HG03103 (cell line): ENCODE measurements around the gene CATSPER3.
"Not testable (repeated sequence)": the region's sequence is repeated elsewhere in the genome, so short reads cannot be mapped to it uniquely, and the experiment has no call there.

Source experiments
- ATAC-seq: cut with Tn5 transposase; IDR thresholded peaks from one replicate; pipeline ENCODE4 v1.9.1; 2021; ENCODE audit warnings: low read depth; ENCODE audit not compliant: unreplicated experiment

CATSPER3 gene

DNA sequence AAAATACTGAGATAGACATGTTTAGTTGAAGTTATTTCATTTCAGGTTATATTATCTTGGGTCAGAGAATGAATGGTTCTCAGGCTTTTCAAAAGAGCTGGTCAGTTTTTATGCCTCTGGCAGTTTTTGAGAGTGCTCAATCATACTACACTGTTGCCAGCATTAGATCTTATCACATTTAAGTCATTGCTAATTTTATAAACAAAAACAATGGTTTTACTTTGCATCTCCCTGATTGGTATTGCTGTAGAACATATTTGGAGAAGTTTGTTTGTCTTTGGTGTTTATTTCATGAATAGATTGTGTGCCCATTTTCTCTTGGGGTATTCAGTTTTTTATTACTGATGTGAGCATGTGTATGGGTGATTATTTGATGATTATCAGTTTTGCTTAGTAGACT, 1.5 kb downstream of the CATSPER3 start:
- no peak for ATAC-seq

DNA sequence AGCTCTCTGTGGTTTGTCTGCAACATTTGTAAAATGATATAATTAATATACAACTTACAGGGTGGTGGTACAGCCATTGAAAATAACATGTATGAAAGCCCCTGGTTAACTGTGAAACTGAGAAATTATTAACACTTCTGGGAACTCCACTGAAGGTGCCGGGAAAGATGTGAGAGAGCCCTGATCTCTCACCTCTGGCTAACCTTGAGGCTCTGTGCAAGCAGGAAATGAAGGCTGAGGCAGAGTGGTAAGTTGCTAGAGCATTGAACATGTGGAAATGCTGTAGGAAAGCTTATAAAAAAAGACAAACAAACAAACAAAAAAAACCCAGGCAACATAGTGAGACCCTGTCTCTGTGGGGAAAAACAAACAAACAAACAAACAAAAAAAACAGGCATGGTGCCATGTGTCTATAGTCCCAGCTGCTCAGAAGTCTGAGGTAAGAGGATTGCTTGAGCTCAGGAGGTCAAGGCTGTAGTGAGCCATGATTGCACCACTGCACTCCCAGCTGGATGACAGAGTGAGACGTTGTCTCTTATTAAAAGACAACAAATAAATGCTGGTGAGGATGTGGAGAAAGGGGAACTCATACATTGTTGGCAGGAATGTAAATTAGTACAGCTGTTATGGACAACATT, 7.5 kb downstream of the CATSPER3 start:
- ATAC-seq: no peak

DNA sequence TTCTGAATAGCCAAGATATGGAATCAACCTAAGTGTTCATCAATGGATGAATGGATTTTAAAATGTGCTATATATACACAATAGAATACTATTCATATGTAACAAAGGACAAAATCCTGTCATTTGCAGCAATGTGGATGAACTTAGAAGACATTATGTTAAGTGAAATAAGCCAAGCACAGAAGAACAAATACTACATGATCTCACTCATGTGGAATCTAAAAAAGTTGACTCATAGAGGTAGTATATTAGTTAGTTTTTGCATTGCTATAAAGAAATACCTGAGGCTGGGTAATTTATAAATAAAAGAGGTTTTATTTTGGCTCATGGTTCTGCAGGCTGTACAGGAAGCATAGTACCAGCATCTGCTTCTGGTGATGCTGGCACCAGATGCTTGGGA, 8.1 kb downstream of the CATSPER3 start:
- no peak for ATAC-seq

DNA sequence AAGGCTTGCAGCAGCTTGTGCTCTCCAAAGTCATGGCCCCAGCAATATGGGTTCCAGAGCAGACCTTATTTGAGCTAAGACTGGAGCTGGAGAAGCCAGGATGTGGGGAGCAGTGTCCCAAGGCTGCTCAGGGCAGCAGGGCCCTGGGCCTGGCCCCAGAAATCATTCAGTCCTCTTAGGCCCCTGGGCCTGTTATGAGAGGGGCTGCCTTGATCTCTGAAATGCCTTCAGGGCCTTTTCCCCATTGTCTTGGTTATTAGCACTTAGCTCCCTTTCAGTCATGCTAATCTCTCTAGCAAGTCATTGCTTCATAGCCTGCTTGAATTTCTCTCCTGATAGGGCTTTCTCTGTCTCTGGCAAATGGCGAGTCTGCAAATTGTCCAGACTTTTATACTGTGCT, 9.1 kb downstream of the CATSPER3 start:
- no peak for ATAC-seq

DNA sequence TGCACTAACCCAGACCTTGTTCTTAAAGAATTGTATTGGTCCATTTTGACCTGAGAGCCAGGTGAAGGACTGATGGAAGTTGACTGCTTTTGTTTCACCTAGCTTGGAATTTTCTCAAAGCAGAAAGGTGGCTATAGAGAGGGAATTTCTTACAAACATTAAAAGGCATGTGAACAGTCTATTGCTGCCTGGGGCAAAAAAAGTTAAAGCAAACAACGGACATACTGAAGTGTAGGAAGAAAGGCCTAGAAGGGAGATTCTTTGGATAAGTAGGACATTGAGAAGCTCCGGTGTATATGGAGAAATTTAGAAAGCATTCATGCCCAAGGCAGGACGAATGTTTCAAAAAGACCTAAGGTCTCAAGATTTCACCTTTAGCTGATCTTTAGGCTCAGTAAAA, 11.7 kb downstream of the CATSPER3 start:
- ATAC-seq: no peak

DNA sequence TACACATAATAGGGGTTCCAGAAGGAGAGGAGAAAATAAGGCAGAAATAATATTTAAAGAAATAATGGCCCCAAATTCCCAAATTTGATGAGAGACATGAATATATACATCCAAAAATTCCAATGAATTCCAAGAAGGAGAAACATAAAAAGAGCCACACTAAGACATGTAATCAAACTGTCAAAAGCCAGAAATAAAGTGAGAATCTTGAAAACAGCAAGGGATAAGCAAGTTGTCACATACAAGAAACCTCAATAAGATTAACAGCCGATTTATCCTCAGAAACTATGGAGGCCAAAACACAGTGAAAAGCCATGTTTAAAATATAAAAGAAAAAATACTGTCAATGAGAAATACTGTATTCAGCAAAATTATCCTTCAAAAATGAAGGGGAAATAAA, 14.5 kb downstream of the CATSPER3 start:
- ATAC-seq: no peak

DNA sequence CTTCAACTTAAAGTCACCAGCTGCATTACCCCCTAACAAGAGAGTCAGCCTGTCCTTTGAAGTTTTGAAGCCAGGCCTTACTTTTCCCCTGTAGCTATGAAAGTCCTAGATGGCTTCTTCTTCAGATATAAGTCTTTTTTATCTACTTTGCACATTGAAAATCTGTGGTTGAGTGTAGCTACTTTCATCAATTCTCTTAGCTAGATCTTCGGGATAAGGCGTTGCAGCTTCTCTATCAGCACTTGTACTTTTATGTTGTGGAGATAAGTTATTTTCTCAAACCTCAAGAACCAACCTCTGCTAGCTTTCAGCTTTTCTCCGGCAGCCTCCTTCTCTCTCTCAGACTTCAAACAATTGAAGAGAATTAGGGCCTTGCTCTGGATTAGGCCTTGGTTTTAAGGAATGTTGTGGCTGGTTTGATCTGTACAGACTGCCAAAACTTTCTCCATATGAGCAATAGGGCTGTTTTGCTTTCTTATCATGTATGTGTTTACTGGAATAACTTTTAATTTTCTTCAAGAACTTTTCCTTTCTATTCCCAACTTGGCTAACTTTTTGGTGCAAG, 21.6 kb downstream of the CATSPER3 start:
- no peak for ATAC-seq

DNA sequence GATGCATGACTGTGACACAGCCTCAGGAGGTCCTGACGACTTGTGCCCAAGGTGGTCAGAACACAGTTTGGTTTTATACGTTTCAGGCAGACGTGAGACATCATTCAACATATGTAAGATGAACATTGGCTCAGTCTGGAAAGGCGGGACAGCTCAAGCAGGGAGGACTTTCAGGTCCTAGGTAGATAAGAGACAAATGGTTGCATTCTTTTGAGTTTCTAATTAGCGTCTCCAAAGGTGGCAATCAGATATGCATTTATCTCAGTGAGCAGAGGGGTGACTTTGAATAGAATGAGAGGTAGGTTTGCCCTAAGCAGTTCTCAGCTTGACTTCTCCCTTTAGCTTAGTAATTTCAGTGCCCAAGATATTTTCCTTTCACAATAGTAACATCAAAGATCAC, 22.5 kb downstream of the CATSPER3 start:
- ATAC-seq: not testable (repeated sequence)

DNA sequence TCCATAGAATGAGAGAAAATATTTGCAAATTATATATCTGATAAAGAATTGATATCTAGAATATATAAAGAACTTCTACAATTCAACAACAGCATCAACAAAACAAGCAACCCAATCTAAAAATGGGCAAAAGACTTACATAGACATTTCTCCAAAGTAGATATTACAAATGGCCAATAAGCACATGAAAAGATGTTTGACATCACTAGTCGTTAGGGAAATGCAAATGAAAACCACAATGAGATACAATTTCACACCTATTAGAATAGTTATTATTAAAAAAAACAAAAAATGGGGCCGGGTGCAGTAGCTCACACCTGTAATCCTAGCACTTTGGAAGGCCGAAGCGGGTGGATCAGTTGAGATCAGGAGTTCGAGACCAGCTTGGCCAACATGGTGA, 24.4 kb downstream of the CATSPER3 start:
- no peak for ATAC-seq

DNA sequence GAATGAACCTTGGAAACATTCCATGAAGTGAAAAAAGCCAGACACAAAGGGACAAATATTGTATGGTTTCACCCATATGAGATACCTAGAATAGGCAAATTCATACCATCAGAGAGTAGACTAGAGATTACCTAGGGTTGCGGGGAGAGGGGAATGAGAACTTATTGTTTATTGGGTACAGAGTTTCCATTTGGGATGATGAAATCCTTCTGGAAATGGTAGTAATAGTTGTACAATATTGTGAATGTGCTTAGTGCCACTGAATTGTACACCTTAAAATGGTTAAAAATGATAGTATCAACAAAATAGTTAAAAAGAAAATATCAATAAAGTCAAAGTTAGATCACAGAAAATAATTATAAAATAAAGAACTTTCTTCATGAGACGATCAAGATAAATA, 25.5 kb downstream of the CATSPER3 start:
- ATAC-seq: no peak

DNA sequence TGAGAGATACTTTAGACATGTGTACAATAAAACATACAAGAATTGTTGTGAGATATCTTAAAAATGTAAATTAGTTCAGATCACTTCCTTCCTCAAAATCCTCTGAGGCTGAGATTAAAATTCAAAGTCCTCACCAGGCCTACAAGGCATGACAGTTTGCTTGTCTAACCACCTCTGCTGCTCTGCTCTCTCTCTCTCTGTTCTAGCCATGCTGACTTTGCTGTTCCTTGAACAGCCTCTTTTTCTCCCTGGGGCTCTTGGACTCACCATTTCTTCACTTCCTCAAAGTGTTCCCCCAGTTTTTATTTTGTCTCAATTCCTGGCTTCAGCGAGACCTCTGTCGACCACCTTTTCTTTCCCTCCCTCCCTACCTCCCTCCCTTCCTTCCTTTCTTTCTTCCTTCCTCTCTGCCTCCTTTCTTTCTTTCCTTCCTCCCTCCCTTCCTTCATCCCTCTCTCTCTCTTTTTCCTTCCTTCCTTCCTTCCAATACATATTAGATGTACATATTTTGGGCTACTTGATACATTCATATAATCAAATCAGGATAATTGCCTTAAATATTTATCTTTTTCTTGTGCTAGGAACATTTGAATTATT, 27.0 kb downstream of the CATSPER3 start:
- no peak for ATAC-seq

DNA sequence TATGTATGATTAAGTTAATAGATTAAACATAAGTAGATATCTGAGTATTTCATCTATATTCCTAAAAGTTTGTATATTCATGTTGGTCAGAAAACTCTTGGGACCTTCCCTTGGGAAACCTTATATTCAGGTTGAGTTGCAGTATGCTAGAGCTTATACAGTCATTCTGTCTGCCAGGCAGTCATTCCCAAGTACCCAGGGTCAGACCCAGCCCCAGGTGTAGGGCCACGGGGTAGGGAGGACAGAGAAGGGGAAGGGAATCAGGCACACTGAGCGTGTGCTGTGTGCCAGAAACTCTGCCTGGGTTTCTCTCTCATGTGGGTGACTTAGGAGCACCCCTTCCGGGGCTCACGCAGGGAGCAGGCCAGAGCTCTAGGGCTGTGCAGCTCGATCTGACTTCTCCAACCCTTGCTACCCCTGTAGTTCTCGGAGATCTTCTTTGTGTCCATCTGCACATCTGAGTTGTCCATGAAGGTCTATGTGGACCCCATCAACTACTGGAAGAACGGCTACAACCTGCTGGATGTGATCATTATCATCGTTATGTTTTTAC, 28.2 kb downstream of the CATSPER3 start:
- ATAC-seq: no peak

DNA sequence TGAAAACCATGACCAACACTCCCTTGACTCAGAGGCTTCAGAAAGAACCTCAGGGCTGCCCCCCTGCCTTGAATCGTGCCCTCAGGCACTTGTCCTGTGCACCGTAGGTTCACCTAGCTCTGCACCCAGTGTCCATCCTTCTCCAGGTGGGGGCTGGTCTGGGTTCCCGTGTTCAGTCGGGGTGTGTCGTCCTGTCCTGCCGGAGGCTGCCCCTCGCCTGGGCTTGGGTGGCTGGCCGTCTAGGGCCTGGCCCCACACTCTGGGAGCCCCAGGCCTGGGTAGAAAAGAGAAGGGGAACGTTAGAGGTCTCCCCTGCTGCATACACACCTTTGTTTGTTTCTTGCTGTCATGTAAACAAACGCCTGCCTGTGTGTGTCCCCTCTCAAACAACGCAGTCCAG, 29.3 kb downstream of the CATSPER3 start:
- ATAC-seq: no peak

DNA sequence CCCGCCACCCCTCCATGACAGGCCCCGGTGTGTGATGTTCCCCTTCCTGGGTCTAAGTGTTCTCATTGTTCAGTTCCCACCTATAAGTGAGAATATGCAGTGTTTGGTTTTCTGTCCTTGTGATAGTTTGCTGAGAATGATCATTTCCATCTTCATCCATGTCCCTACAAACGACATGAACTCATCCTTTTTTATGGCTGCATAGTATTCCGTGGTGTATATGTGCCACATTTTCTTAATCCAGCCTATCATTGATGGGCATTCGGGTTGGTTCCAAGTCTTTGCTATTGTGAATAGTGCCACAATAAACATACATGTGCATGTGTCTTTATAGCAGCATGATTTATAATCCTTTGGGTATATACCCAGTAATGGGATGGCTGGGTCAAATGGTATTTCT, 30.4 kb downstream of the CATSPER3 start:
- ATAC-seq: not testable (repeated sequence)

DNA sequence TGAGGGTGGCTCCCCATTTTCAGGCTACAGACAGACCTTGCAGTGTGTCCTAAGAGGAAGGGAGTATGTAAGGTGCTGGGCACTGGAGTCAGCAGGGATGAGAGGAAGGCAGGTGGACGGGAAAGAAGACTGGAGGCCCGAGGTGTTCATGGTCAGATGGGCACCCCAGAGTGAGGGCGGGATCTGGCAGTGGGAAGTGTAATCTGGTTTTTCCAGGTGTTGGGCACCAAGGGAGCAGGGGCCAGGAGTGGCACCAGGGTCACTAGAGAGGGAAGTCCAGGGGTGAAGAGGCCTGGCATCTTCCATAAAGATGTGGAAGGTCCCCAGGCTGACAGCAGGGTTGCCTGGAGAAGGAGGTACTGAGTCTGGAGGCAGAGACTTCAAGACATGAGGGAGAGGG, 36.7 kb downstream of the CATSPER3 start:
- no peak for ATAC-seq

DNA sequence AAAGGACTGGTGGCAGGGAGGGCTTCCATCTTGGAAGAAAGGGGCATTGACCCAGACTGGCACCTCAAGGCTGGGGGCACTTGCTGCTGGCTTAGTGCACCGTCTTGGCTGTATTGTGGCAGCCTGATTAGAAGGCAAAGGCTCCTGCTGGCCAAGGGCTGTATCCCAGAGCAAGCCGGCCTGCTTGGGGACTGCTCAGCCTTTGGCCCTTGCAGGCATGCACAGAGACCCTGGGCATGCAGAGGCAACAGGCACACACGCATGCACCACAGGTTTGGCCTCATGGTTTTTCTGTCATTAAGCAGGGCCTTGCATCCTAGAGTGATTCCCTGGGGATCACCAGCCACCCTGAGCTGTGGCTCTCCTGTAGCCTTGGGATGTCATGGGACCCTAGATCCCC, 37.4 kb downstream of the CATSPER3 start:
- ATAC-seq: no peak

DNA sequence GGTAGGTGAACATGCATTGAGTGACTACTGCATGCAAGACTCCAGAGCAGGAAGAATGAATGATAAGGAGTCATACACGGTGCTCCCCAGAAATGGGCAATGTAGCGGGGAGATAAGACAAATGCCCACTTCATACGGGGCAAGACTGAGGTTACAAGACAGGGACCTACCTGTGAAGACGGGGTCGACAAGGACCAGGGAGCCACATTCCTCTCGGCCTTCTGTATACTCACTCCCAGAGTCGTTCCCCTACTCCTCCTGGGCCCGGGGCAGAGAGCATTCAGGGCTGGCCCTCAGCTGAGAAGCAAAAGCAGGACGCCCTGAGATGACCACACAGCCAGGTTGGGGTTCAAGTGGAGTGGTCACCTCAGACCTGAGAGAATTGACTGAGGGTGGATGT, 39.6 kb downstream of the CATSPER3 start:
- ATAC-seq: no peak

DNA sequence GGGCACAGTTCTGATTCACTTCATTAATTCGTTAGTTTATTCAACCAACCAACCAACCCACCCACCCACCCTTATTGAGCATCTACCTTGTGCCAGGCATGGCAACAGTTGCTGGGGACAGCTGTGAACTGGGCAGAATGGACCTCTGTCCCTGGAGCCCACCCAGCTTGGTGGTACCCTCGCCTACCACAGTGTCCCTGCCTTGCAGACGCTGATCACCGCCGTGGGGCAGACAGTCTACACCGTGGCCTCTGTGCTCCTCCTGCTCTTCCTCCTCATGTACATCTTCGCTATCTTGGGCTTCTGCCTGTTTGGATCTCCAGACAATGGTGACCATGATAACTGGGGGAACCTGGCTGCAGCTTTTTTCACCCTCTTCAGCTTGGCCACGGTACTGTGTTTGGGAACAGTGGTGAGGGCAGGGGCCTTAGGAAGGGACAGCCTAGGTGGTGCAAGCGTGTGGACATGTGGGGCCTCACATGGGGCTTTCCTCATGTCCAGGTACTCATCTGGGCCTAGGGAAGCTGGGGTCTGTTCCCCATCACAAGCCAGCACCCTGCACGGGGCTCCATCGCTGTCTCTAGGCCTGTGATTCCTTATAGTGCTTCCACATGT, 40.1 kb downstream of the CATSPER3 start:
- no peak for ATAC-seq

DNA sequence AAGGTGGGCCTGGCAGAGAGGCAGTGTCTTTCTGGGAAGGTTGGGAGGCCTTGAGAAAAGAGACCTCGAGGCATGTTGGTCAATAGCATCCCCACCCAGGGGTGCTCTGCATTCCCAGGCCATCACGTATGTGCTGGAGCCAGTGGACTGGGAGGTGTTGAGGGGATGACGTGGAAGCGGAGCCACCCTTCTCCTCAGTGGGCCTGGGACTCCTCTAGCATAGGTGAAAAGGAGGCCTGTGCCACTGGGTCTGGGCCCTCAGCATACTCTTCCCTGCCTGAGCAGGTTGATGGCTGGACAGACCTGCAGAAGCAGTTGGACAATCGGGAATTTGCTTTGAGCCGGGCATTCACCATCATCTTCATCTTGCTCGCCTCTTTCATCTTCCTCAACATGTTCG, 40.8 kb downstream of the CATSPER3 start:
- no peak for ATAC-seq

DNA sequence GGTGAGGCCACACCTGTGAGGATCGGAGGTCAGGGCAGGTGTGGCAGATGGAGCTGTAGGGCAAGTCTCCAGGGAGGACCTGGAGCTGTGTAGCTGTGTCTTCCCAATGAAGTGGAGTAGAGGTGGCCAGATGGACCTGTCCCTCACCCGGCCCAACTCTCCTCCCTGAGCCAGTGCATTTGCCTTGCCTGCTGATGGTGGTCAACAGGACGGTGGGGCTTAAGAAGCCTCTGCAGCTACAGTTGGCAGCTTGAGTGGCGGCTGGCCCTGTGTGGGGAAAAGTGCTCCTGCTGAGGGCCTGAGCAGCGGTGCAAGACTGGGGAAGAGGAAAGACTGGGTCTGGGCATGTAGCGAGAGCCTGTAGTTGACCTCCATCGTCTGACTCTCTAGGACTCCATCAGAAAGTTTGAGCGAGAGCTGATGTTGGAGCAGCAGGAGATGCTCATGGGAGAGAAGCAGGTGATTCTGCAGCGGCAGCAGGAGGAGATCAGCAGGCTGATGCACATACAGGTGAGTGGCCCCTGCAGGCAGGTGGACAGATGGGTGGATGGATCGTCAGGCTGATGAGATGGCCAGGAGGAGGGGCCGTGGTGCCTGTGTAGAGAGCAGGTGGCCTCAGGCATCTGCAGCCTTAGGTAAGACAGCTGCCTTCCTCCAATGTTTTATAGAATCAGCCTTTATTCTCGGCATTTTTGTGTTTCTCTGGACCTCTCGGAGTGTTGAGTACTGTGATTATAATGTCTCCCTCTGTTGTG, 41.5 kb downstream of the CATSPER3 start:
- no peak for ATAC-seq
